Upper lobe of right lung (tissue), 1 donor: ENCODE results near the gene NAT9. TPM values are rescaled to one million over a fixed set of nuclear protein-coding genes. Genes with fewer than 3 reads are reported as not detected.

ENCODE experiments used
- ATAC-seq: fragments of 200-7000 bp; cut with Tn5 transposase; one replicate; pipeline ENCODE4 v1.9.1; 2020; ENCODE audit warnings: mild to moderate bottlenecking, moderate library complexity
- DNase-seq: peaks from one replicate; pipeline ENCODE4 v3.0.0-alpha.2; 2020
- H3K27ac ChIP-seq: fragments of 200-600 bp; one replicate; pipeline ENCODE4 v1.8.0; 2022
- H3K27me3 ChIP-seq: fragments of 200-600 bp; one replicate; pipeline ENCODE4 v1.8.0; 2022; ENCODE audit warnings: mild to moderate bottlenecking
- H3K36me3 ChIP-seq: fragments of 200-600 bp; one replicate; pipeline ENCODE4 v1.8.0; 2022
- H3K4me1 ChIP-seq: fragments of 200-600 bp; one replicate; pipeline ENCODE4 v1.8.0; 2022
- H3K4me3 ChIP-seq: fragments of 200-600 bp; one replicate; pipeline ENCODE4 v1.8.0; 2022; ENCODE audit warnings: mild to moderate bottlenecking
- H3K9me3 ChIP-seq: fragments of 200-600 bp; one replicate; pipeline ENCODE4 v1.8.0; 2022
- CTCF ChIP-seq: fragments of 200-600 bp; IDR thresholded peaks from one replicate; pipeline ENCODE4 v1.8.0; 2022; ENCODE audit warnings: antibody characterized with exemption
- intact Hi-C: fragments of 100-400 bp; cut with DNase I; formaldehyde crosslinking; loops from one replicate; pipeline ENCODE4 v1.11.0; 2022
- long read RNA-seq: library from polyadenylated mRNA; unstranded; transcript quantifications from one replicate; pipeline ENCODE4 v2.0.0, GENCODE V29; 2021
- total RNA-seq: library from RNA; stranded (reverse); fragmentation: NEBNext Ultra II Directional; extraction: Animal tissue kit (Norgen Biotek cat#: 25700); gene quantifications from one replicate; pipeline ENCODE4 v1.2.1, GENCODE V29; 2021
- donor health status: DM: no; HTN: yes; CAD: no; lungs with severe emphysema.

Gene NAT9, protein sequence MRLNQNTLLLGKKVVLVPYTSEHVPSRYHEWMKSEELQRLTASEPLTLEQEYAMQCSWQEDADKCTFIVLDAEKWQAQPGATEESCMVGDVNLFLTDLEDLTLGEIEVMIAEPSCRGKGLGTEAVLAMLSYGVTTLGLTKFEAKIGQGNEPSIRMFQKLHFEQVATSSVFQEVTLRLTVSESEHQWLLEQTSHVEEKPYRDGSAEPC
- total RNA-seq: 40.8 TPM
- long read RNA-seq, transcript NAT9-225 (6 exons, 1,993 nt): minor isoform, 6 of 118 reads
- long read RNA-seq, transcript NAT9-201 (7 exons, 1,875 nt): minor isoform, 15 of 118 reads
- long read RNA-seq, transcript NAT9-210 (7 exons, 1,860 nt): major isoform, 23 of 118 reads
- long read RNA-seq, partial matches to known transcripts: 1 of 118 reads
- long read RNA-seq, other reads (novel, unspliced or antisense): 63 of 118 reads

DNA sequence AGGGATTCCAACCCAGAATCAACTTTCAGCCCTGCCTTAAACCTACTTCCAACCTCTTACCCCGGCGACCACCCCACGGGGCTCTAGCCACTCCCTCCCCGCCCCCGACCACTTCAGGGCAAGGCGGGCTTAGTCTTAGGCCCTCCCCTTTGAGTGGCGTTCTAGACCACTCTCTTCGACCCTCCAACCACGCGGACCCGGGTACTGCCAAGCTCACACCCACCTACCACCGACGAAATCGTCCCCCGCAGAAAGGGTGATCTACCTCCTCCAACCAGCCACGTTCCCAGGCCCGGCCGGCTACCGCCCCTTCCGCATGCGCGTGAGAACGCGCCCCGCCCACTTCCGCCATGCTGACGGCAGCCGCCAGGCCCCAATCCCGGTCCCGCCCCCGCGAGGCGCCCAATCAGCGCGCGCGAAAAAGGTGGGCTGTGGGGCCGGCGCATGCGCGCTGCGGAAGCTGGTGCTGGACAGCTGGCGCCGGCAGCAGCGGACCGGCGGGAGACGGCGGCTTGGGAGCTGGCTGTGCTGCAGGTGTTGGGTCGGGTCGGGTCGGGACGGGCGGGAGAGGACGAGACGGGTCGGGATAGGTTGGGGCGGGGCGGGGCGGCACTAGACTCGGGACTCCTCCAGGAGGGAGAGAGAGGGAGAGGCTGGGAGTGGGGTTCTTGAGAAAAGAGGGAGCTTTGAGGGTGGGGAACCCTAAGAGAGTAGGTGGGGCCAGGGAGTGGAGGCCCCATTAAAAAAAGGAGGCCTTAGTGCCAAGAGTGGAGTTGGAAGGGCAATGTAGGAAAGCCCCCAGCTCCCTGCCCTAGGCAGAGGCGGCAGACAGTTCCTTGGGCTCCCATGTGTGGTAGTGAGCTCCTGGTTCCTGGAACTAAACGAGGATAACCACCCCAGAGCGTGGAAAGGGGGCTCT, at the start of gene NAT9:
NAT9 (minus strand) TSS at position 302 of the 919 bp plus-strand sequence. CDS start 647 bp downstream, outside the sequence.
- Histone ChIP-seq H3K4me1 (peaks cover 23% of the 10 kb centered on the region), H3K9me3 (no peaks in the 10 kb centered on the region), H3K27me3 (no peaks in the 10 kb centered on the region), H3K27ac (peak within 1 kb of the TSS; percentile 77), H3K4me3 (peak within 1 kb of the TSS; percentile 87), H3K36me3 (peaks cover 24% of the 10 kb centered on the region)
- DNase-seq: peak; percentile 100
- intact Hi-C loops: no loop called here
- peak; percentile 95 for ATAC-seq
- no peak for TF ChIP-seq CTCF

DNA sequence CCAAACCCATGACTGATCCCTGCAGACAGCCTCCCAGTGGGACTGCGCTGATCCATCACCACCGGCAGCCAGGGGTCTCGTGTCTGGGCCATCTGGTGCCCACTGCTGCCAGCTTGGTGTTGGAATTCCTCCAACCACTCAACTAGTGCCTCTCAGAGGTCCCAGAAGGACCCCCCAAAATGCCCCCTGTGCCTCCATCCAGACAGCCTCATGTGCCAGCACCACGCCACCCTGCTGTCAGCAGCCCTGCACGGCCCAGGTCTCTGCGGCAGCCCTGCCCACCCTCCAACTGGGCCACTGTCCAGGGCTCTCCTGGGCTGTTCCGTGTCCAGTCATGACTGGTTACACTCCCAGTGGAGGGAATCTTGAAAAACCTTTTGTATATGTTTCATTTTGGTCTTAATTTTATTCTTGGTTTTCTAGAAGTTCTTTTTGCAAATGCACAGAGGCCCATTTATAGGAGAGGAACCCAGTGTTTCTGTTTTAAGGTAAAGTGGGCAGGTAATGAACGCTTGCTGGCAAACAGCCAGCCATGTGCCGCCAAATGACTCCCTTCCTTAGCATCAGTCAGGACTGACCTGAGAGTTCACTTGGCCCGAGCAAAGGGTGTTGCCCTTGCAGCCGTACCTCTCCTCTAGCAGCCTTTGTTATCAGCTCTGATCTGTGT, 48.9 kb upstream of the NAT9 start:
- TF ChIP-seq CTCF: no peak
- Histone ChIP-seq H3K4me1 (no peaks in the 10 kb centered on the region), H3K27me3 (no peaks in the 10 kb centered on the region), H3K4me3 (no peak overlapping the region), H3K9me3 (no peaks in the 10 kb centered on the region), H3K36me3 (peaks cover 5% of the 10 kb centered on the region), H3K27ac (no peak overlapping the region)
- DNase-seq (no peak), ATAC-seq (no peak)
- intact Hi-C loops: no loop called here

GRCh38 chr17:74822939-74823367, 46.8 kb upstream of the NAT9 start:
- intact Hi-C loops: no loop called here
- no peak overlapping the region for H3K4me3 ChIP-seq
- ATAC-seq: no peak
- peaks cover 10% of the 10 kb centered on the region for H3K36me3 ChIP-seq
- H3K27ac ChIP-seq: no peak overlapping the region
- H3K27me3 ChIP-seq: no peaks in the 10 kb centered on the region
- no peaks in the 10 kb centered on the region for H3K4me1 ChIP-seq
- no peak for DNase-seq
- H3K9me3 ChIP-seq: no peaks in the 10 kb centered on the region
- no peak for TF ChIP-seq CTCF

- Histone ChIP-seq H3K36me3 (peaks cover 11% of the 10 kb centered on the region), H3K27ac (no peak overlapping the region), H3K4me3 (no peak overlapping the region), H3K4me1 (no peaks in the 10 kb centered on the region), H3K9me3 (no peaks in the 10 kb centered on the region), H3K27me3 (no peaks in the 10 kb centered on the region)
- intact Hi-C loops: no loop called here
- no peak for TF ChIP-seq CTCF
- no peak for ATAC-seq
- no peak for DNase-seq
These were observed 46.3 kb upstream of the NAT9 start for GRCh38 chr17:74822335-74822938.
